Keratinocyte (primary cell): ENCODE measurements around the gene C17orf113. TPM values are rescaled to one million over a fixed set of nuclear protein-coding genes. Genes with fewer than 3 reads are reported as not detected.

Source experiments
- DNase-seq: peaks from one replicate; pipeline ENCODE4 v3.0.0-alpha.2; 2011; ENCODE audit warnings: low read depth, missing footprints, low spot score
- FAIRE-seq: peaks from 2 replicates; lab custom pipeline; 2011; peaks lifted over from hg19 to GRCh38; lab: Jason Lieb, UNC
- H2AFZ ChIP-seq: 2 replicates; pipeline ENCODE4 v1.6.0; 2012; ENCODE audit warnings: low read length, control low read depth, inconsistent platforms; ENCODE audit not compliant: control insufficient read depth
- H3K27ac ChIP-seq: 2 replicates; pipeline ENCODE4 v1.5.1; 2011; ENCODE audit warnings: low read length; ENCODE audit not compliant: control insufficient read depth, insufficient read depth
- H3K27me3 ChIP-seq: 3 replicates; pipeline ENCODE4 v1.6.0; 2011; ENCODE audit warnings: low read length; ENCODE audit not compliant: control insufficient read depth, insufficient read depth; ENCODE audit errors: extremely low read depth
- H3K36me3 ChIP-seq, 2 experiments: 2 replicates in 1 of 2; 3 replicates in 1 of 2; pipeline ENCODE4 v1.5.1; 2011; ENCODE audit warnings: low read length in 2 of 2, mild to moderate bottlenecking in 1 of 2; ENCODE audit not compliant: control insufficient read depth in 2 of 2, insufficient read depth in 2 of 2; ENCODE audit errors: extremely low read depth in 1 of 2
- H3K4me1 ChIP-seq: 3 replicates; pipeline ENCODE4 v1.5.1; 2011; ENCODE audit warnings: low read length; ENCODE audit not compliant: control insufficient read depth, insufficient read depth; ENCODE audit errors: extremely low read depth
- H3K4me2 ChIP-seq: 3 replicates; pipeline ENCODE4 v1.6.0; 2011; ENCODE audit warnings: low read depth, low read length; ENCODE audit not compliant: control insufficient read depth, insufficient read depth; ENCODE audit errors: extremely low read depth
- H3K4me3 ChIP-seq, 3 experiments: fragments of 200-600 bp in 1 of 3; sonication (generic) in 1 of 3; 2 replicates in 2 of 3; 3 replicates in 1 of 3; pipeline ENCODE4 v1.5.1; 2011 to 2016; ENCODE audit warnings: low read length in 3 of 3, mild to moderate bottlenecking in 3 of 3, control low read depth in 2 of 3, inconsistent platforms in 1 of 3, low read depth in 1 of 3, mixed read lengths in 1 of 3, mixed run types in 1 of 3, moderate library complexity in 1 of 3; ENCODE audit not compliant: control insufficient read depth in 2 of 3, insufficient read depth in 2 of 3; ENCODE audit errors: extremely low read depth in 1 of 3
- H3K79me2 ChIP-seq: 2 replicates; pipeline ENCODE4 v1.6.0; 2012; ENCODE audit warnings: low read length; ENCODE audit not compliant: control insufficient read depth, insufficient read depth
- H3K9ac ChIP-seq: 3 replicates; pipeline ENCODE4 v1.6.0; 2011; ENCODE audit warnings: low read length; ENCODE audit not compliant: control insufficient read depth, insufficient read depth; ENCODE audit errors: extremely low read depth
- H3K9me1 ChIP-seq: 3 replicates; pipeline ENCODE4 v1.6.0; 2011; ENCODE audit warnings: low read length; ENCODE audit not compliant: control insufficient read depth, insufficient read depth; ENCODE audit errors: extremely low read depth
- H3K9me3 ChIP-seq: 2 replicates; pipeline ENCODE4 v1.5.1; 2012; ENCODE audit warnings: low read depth, low read length; ENCODE audit not compliant: control insufficient read depth
- H4K20me1 ChIP-seq: 3 replicates; pipeline ENCODE4 v1.6.0; 2011; ENCODE audit warnings: low read length; ENCODE audit not compliant: control insufficient read depth, insufficient read depth; ENCODE audit errors: extremely low read depth
- CTCF ChIP-seq, 3 experiments: IDR thresholded peaks in 1 of 3; conservative IDR thresholded peaks in 1 of 3; optimal IDR thresholded peaks in 1 of 3; 2 replicates in 2 of 3; 3 replicates in 1 of 3; pipeline versions ENCODE3 to v1.5.1; 2011; ENCODE audit warnings: low read length in 3 of 3, mild to moderate bottlenecking in 3 of 3, moderate library complexity in 2 of 3, control low read depth in 1 of 3, inconsistent platforms in 1 of 3; ENCODE audit not compliant: insufficient read depth in 2 of 3; ENCODE audit errors: extremely low read depth in 1 of 3
- EZH2 ChIP-seq: IDR thresholded peaks from one replicate; pipeline ENCODE4 v1.6.1; 2012; ENCODE audit warnings: inconsistent platforms, mild to moderate bottlenecking, low read length, moderate library complexity
- dilution Hi-C: fragments of 300-500 bp; cut with MboI; formaldehyde crosslinking; loops from one replicate; pipeline ENCODE4 v1.7.0; 2020; ENCODE audit warnings: low sequenced_read_pairs; ENCODE audit not compliant: extremely low pct_ligation_motif_present
- polyA plus RNA-seq, 5 experiments: library from polyadenylated mRNA; depleted of rRNA in 3 of 5; stranded (reverse) in 3 of 5; stranded (forward) in 1 of 5; unstranded in 1 of 5; fragments of >200 nt; gene quantifications; 1 replicate in 1 of 5; 2 replicates in 3 of 5; 3 replicates in 1 of 5; pipeline versions ENCODE4 v1.2.1 to v1.2.3, GENCODE V29; 2011 to 2012; ENCODE audit warnings: missing spikeins in 2 of 5, low read depth in 1 of 5, low replicate concordance in 1 of 5

C17orf113 gene
- polyA plus RNA-seq, 1 donor (not counting 4 experiments of a cell fraction or from before 2014, with no cell fraction given), result 0.12 TPM

- H2AFZ ChIP-seq, result no peak overlapping the region
- TF ChIP-seq EZH2 (no peak), CTCF (optimal IDR thresholded peaks at IDR 0.05 in 1 of 3, IDR thresholded peaks at IDR 0.05 in 1 of 3, conservative IDR thresholded peaks at IDR 0.05 in 1 of 3; ENCODE audit: extremely low read depth in 1 of 3, insufficient read depth in 2 of 3, low read length in 3 of 3) (no peak)
- no peaks in the 10 kb centered on the region for H3K79me2 ChIP-seq
- no peaks in the 10 kb centered on the region for H4K20me1 ChIP-seq
- H3K27ac ChIP-seq, result no peak overlapping the region
- H3K4me3 ChIP-seq, result no peak overlapping the region
- FAIRE-seq (no peak), DNase-seq (no peak)
- no peaks in the 10 kb centered on the region for H3K9me3 ChIP-seq
- no peak overlapping the region for H3K9ac ChIP-seq
- no peaks in the 10 kb centered on the region for H3K4me1 ChIP-seq
- no peak overlapping the region for H3K4me2 ChIP-seq
- no peaks in the 10 kb centered on the region for H3K9me1 ChIP-seq
- no peaks in the 10 kb centered on the region for H3K27me3 ChIP-seq
- dilution Hi-C loops, result no loop called here
- no peaks in the 10 kb centered on the region for H3K36me3 ChIP-seq
Measured at GRCh38 chr17:42031584-42031983, 18.8 kb downstream of the C17orf113 start.

GRCh38 chr17:42028791-42029127, 21.6 kb downstream of the C17orf113 start:
- no peak overlapping the region for H3K9ac ChIP-seq
- no peaks in the 10 kb centered on the region for H3K79me2 ChIP-seq
- no peak overlapping the region for H2AFZ ChIP-seq
- H3K9me1 ChIP-seq, result no peaks in the 10 kb centered on the region
- H4K20me1 ChIP-seq, result no peaks in the 10 kb centered on the region
- dilution Hi-C loops, result no loop called here
- H3K36me3 ChIP-seq, result peaks cover 6% of the 10 kb centered on the region in 2 experiments
- DNase-seq (no peak), FAIRE-seq (no peak)
- peaks cover 8% of the 10 kb centered on the region for H3K4me1 ChIP-seq
- TF ChIP-seq EZH2 (no peak), CTCF (optimal IDR thresholded peaks at IDR 0.05 in 1 of 3, IDR thresholded peaks at IDR 0.05 in 1 of 3, conservative IDR thresholded peaks at IDR 0.05 in 1 of 3; ENCODE audit: extremely low read depth in 1 of 3, insufficient read depth in 2 of 3, low read length in 3 of 3) (no peak)
- H3K27ac ChIP-seq, result no peak overlapping the region
- H3K27me3 ChIP-seq, result no peaks in the 10 kb centered on the region
- no peaks in the 10 kb centered on the region for H3K9me3 ChIP-seq
- H3K4me2 ChIP-seq, result no peak overlapping the region
- H3K4me3 ChIP-seq, result no peak overlapping the region
